Measurements from ENCODE around the gene ATP13A3. TPM values are rescaled to one million over a fixed set of nuclear protein-coding genes. Genes with fewer than 3 reads are reported as not detected.

Gene ATP13A3
- total and polyA plus RNA-seq, 2 of the 4 experiments (the other 2 are of a cell fraction) = 48.1 to 154 TPM

- Histone ChIP-seq H2AK5ac (ENCODE audit: low read depth, low read length) (no peak overlapping the region), H2BK15ac (ENCODE audit: low read depth, low read length) (no peak overlapping the region), H3K4ac (ENCODE audit: low read depth, low read length) (no peak overlapping the region), H3K56ac (ENCODE audit: extremely low read depth, insufficient read depth, low read length) (no peak overlapping the region), H2AFZ (replicated peaks; ENCODE audit: low read length, poor library complexity) (no peak overlapping the region), H4K91ac (ENCODE audit: insufficient read depth, low read depth, low read length) (no peak overlapping the region), H3K4me1 (ENCODE audit: control insufficient read depth, insufficient read depth, low read length) (no peaks in the 10 kb centered on the region), H3K4me3 (ENCODE audit: insufficient read depth, low read depth, low read length) (no peak overlapping the region), H3K9me3 (ENCODE audit: control insufficient read depth, insufficient read depth, low read length) (no peaks in the 10 kb centered on the region), H3K14ac (replicated peaks; ENCODE audit: low read depth, low read length) (no peak overlapping the region), H4K8ac (ENCODE audit: low read depth in 2 of 2, low read length in 2 of 2) (no peak overlapping the region), H3K9me1 (ENCODE audit: insufficient read depth, low read length) (0 out of 2 replicates have a peak, but pooled peaks cover 3% of the 10 kb centered on the region), H3K79me1 (ENCODE audit: low read depth in 1 of 2, low read length in 2 of 2) (no peaks in the 10 kb centered on the region), H3K27me3 (ENCODE audit: control insufficient read depth, insufficient read depth, low read length) (peaks cover 29% of the 10 kb centered on the region), H3K36me3 (ENCODE audit: control insufficient read depth, insufficient read depth, low read length) (no peaks in the 10 kb centered on the region), H2BK20ac (ENCODE audit: low read depth, low read length) (no peak overlapping the region), H4K20me1 (ENCODE audit: insufficient read depth, low read length) (no peaks in the 10 kb centered on the region), H2BK5ac (ENCODE audit: low read depth, low read length, poor library complexity, severe bottlenecking) (no peak overlapping the region), H2BK120ac (ENCODE audit: low read depth, low read length) (no peak overlapping the region), H4K5ac (ENCODE audit: low read depth, low read length) (no peak overlapping the region), H3K27ac (ENCODE audit: insufficient read depth, low read length) (no peak overlapping the region), H3K4me2 (ENCODE audit: low read depth, low read length) (no peak overlapping the region), H2AK9ac (replicated peaks; ENCODE audit: low read depth, low read length, poor library complexity) (no peak overlapping the region), H3K18ac (ENCODE audit: low read depth, low read length) (no peak overlapping the region), H3K23ac (ENCODE audit: low read depth, low read length) (no peak overlapping the region), H3K9ac (ENCODE audit: low read depth, low read length) (no peak overlapping the region)
- POLR2A ChIA-PET (ENCODE audit: unreplicated experiment) = no interaction called here
- in situ Hi-C loops (cut with MboI; ENCODE audit: low sequenced_read_pairs) = no loop called here
- 80% methylated on average over 1 of the region's 6 CpGs; no CpG with 5 or more reads in 1 of the 2 experiments for WGBS, 2 experiments (ENCODE audit: extremely low coverage in 2 of 2, insufficient read length in 1 of 2)
- intact Hi-C loops (cut with micrococcal nuclease) = no loop called here
- no peak for ATAC-seq (ENCODE audit: low read depth)
- TF ChIP-seq RAD21 (IDR thresholded peaks at IDR 0.05; ENCODE audit: low read length) = no peak
- no peak for TF ChIP-seq USF2 (IDR thresholded peaks at IDR 0.05; ENCODE audit: low read depth, low read length)
- no peak for TF ChIP-seq FOS (IDR thresholded peaks at IDR 0.05; ENCODE audit: low read depth, low read length)
- no peak for TF ChIP-seq ELK1 (IDR thresholded peaks at IDR 0.05; ENCODE audit: borderline replicate concordance, low read depth, low read length)
- TF ChIP-seq CHD1 (IDR thresholded peaks at IDR 0.05; ENCODE audit: low read depth, low read length) = no peak
- no peak for TF ChIP-seq RFX5 (IDR thresholded peaks at IDR 0.05; ENCODE audit: low read depth, low read length)
- TF ChIP-seq POLR2A (IDR thresholded peaks at IDR 0.05; ENCODE audit: low read depth, low read length) = no peak
- no peak for TF ChIP-seq BHLHE40 (IDR thresholded peaks at IDR 0.05; ENCODE audit: low read depth, low read length)
- TF ChIP-seq SMC3 (IDR thresholded peaks at IDR 0.05; ENCODE audit: low read depth, low read length) = no peak
- no peak for TF ChIP-seq MXI1 (IDR thresholded peaks at IDR 0.05; ENCODE audit: borderline replicate concordance, low read depth, low read length)
- TF ChIP-seq MAFK (IDR thresholded peaks at IDR 0.05; ENCODE audit: low read depth, low read length) = no peak
- TF ChIP-seq CTCF (conservative IDR thresholded peaks at IDR 0.05; ENCODE audit: low read depth, low read length) = no peak
- TF ChIP-seq RCOR1 (IDR thresholded peaks at IDR 0.05; ENCODE audit: insufficient replicate concordance, low read length) = no peak
- no peak for TF ChIP-seq MAZ (IDR thresholded peaks at IDR 0.05; ENCODE audit: borderline replicate concordance, low read depth, low read length)
- TF ChIP-seq NFE2L2 (IDR thresholded peaks at IDR 0.05; ENCODE audit: low read depth, low read length) = no peak
- no peak for TF ChIP-seq CEBPB (IDR thresholded peaks at IDR 0.05; ENCODE audit: low read depth, low read length)
- BruUV-seq (replicated peaks) = no TSS peak
- CTCF ChIA-PET = no interaction called here
- dilution Hi-C loops (cut with HindIII; ENCODE audit: low sequenced_read_pairs, unreplicated experiment) = no loop called here
- no peak for DNase-seq
Measured at GRCh38 chr3:194379231-194379630, 107.6 kb downstream of the ATP13A3 start.

Data from IMR-90 (cell line).